HG02759 (cell line): Measurements from ENCODE around the gene SGK1.
"Not testable (repeated sequence)": the region's sequence is repeated elsewhere in the genome, so short reads cannot be mapped to it uniquely, and the experiment has no call there.

Experiments used
- ATAC-seq: cut with Tn5 transposase; IDR thresholded peaks from one replicate; pipeline ENCODE4 v1.9.1; 2021; ENCODE audit warnings: mild to moderate bottlenecking, moderate library complexity; ENCODE audit not compliant: unreplicated experiment

Gene SGK1

GRCh38 chr6:134230940-134231339, 87.0 kb downstream of the SGK1 start:
- ATAC-seq, result no peak

GRCh38 chr6:134230087-134230700, 87.7 kb downstream of the SGK1 start:
- no peak for ATAC-seq

- ATAC-seq, result no peak
Measured at GRCh38 chr6:134229520-134229919, 88.4 kb downstream of the SGK1 start.

GRCh38 chr6:134223796-134224420, 94.0 kb downstream of the SGK1 start:
- ATAC-seq, result no peak

- ATAC-seq, result no peak
Measured at GRCh38 chr6:134221250-134221649, 96.7 kb downstream of the SGK1 start.

- no peak for ATAC-seq
Measured at GRCh38 chr6:134217798-134218140, 100.1 kb downstream of the SGK1 start.

GRCh38 chr6:134217105-134217797, 100.7 kb downstream of the SGK1 start:
- no peak for ATAC-seq

- no peak for ATAC-seq
Measured at GRCh38 chr6:134216301-134217010, 101.5 kb downstream of the SGK1 start.

- not testable (repeated sequence) for ATAC-seq
Measured at GRCh38 chr6:134213410-134213809, 104.5 kb downstream of the SGK1 start.

- ATAC-seq, result no peak
Measured at GRCh38 chr6:134211297-134211696, 106.6 kb downstream of the SGK1 start.

- no peak for ATAC-seq
Measured at GRCh38 chr6:134207421-134207820, 110.5 kb downstream of the SGK1 start.

- no peak for ATAC-seq
Measured at GRCh38 chr6:134205366-134205765, 112.5 kb downstream of the SGK1 start.

- ATAC-seq, result not testable (repeated sequence)
Measured at GRCh38 chr6:134204759-134205158, 113.2 kb downstream of the SGK1 start.

- no peak for ATAC-seq
Measured at GRCh38 chr6:134204031-134204430, 113.9 kb downstream of the SGK1 start.

- ATAC-seq, result no peak
Measured at GRCh38 chr6:134201716-134202115, 116.2 kb downstream of the SGK1 start.

GRCh38 chr6:134199848-134200606, 117.9 kb downstream of the SGK1 start:
- no peak for ATAC-seq

GRCh38 chr6:134198093-134198492, 119.8 kb downstream of the SGK1 start:
- ATAC-seq, result no peak

- ATAC-seq, result not testable (repeated sequence)
Measured at GRCh38 chr6:134197685-134198084, 120.2 kb downstream of the SGK1 start.

- no peak for ATAC-seq
Measured at GRCh38 chr6:134196568-134197193, 121.2 kb downstream of the SGK1 start.

- no peak for ATAC-seq
Measured at GRCh38 chr6:134195985-134196384, 121.9 kb downstream of the SGK1 start.
